NB4 (cell line): ENCODE data around the gene DUSP19.

Experiments used
- CTCF ChIP-seq: IDR thresholded peaks from one replicate; pipeline ENCODE4 v1.5.1; 2012; ENCODE audit warnings: low read depth, low read length
- MAX ChIP-seq: IDR thresholded peaks from 2 replicates; pipeline ENCODE4 v1.6.1; 2011; ENCODE audit warnings: low read depth, low read length
- MYC ChIP-seq: IDR thresholded peaks from 2 replicates; pipeline ENCODE4 v1.6.1; 2011; ENCODE audit warnings: low read depth, low read length
- POLR2A ChIP-seq: IDR thresholded peaks from 2 replicates; pipeline ENCODE4 v1.6.1; 2011; ENCODE audit warnings: mild to moderate bottlenecking; ENCODE audit not compliant: insufficient read length; ENCODE audit errors: extremely low read depth

GRCh38 chr2:183124957-183125255 lies 46.4 kb downstream of the DUSP19 start:
- TF ChIP-seq CTCF = no peak
- no peak for TF ChIP-seq MAX
- TF ChIP-seq MYC = no peak
- TF ChIP-seq POLR2A = no peak
